ENCODE results near the gene ANKMY2.
"Not testable (repeated sequence)": the region's sequence is repeated elsewhere in the genome, so short reads cannot be mapped to it uniquely, and the experiment has no call there.

ANKMY2 gene

DNA sequence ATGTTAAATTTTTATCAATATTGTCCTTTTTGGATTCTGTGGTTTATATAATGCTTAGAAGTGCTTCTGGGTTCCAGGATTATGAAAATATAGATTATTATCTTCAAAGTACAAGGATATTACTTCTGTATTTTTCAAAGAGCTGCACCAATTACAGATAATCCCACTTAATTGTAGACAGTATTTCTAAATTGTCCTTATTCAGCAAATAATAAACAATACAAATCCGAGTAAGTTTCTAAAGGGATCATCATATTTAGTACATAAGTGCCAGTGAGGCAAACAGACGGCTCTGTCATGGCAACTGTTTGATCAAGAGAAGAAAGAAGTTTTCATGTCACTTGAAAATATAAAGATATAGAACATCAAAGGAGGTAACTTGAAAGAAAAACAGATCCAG, 19.2 kb downstream of the ANKMY2 start:
- DNase-seq (ENCODE audit: low spot score), result no peak

- no peak for DNase-seq (ENCODE audit: low spot score)
Measured at GRCh38 chr7:16619979-16620408, 25.6 kb downstream of the ANKMY2 start.

DNA sequence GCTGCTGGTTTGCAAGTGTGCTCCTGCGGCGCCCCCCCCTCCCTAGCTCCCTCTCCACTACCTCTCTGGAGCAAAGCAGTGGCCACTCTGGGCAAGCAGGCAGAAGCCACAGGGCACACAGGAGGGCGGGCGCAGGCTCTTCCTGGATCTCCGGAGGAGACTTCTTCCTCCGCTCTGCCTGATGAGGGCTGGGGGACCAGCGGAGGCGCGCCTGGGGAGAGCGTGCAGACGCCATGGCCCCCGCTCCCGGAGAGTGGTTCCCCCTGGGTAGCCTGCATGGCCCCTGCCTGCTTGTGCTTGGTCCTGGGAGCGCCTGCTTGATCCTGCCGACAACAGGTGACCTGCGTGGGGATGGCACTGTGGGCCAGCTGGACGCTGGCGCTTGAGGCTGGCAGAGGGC, 29.0 kb downstream of the ANKMY2 start:
- DNase-seq (ENCODE audit: low spot score), result no peak

- no peak for DNase-seq (ENCODE audit: low spot score)
Measured at GRCh38 chr7:16616122-16616521, 29.4 kb downstream of the ANKMY2 start.

GRCh38 chr7:16615228-16615627, 30.3 kb downstream of the ANKMY2 start:
- DNase-seq (ENCODE audit: low spot score), result peak; percentile 18

GRCh38 chr7:16611711-16612110, 33.8 kb downstream of the ANKMY2 start:
- no peak for DNase-seq (ENCODE audit: low spot score)

GRCh38 chr7:16609842-16610450, 35.6 kb downstream of the ANKMY2 start:
- DNase-seq (ENCODE audit: low spot score), result no peak

DNA sequence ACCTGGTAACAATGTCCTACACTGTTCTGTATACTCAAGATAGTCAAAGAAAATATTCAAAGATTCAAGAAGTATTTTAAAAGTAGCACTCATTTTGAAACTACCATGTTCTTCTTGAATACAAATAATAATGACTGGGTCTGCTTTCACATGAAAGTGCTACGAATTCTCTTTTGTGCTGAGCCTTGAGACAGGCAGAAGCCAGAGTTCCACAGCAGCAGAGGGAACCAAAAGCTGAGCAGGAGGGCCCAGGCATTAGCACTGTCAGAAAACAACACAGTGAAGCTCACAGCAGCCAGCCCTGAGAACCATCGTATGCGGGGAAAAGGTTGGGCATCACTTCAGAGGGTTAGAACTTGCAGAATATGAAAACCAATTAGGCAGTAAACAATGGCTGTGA, 38.9 kb downstream of the ANKMY2 start:
- DNase-seq (ENCODE audit: low spot score), result no peak

DNA sequence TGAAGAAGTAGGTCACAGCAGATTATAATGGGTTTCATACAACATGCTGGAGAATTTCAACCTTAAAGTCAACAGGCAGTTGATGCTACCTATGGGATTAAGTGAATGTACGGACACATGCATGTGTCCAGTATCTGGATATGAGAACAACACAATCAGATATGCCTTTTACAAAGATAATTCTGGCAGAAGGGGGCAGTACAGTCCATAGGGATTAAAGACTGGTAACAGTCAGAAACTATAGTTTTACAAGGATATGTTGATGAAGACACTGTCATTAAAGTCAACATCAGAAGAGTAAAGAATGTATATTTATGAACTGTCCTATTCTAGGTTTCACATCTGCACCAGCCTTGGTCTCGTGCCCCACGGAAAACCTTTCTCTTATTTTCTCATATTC, 41.5 kb downstream of the ANKMY2 start:
- DNase-seq (ENCODE audit: low spot score), result no peak

DNA sequence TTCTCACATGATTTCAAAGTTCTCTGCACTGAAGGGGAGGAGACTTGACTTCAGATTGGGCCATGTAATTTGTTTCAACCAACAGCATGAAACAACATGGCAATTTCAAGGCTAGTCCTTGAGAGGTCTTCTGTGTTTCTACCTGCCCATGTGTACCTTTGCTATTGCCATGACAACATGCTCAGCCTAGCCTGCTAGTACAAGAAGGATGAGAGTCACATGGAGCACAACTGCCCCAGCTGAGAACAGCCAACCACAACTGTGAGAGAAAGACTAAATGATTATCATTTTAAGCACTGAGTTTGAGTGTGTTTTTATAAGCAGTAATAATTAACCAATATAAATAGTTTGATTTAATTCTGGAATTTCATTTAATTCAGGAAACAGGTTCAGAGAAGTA, 41.9 kb downstream of the ANKMY2 start:
- DNase-seq (ENCODE audit: low spot score), result no peak

- DNase-seq (ENCODE audit: low spot score), result no peak
Measured at GRCh38 chr7:16599860-16600259, 45.7 kb downstream of the ANKMY2 start.

DNA sequence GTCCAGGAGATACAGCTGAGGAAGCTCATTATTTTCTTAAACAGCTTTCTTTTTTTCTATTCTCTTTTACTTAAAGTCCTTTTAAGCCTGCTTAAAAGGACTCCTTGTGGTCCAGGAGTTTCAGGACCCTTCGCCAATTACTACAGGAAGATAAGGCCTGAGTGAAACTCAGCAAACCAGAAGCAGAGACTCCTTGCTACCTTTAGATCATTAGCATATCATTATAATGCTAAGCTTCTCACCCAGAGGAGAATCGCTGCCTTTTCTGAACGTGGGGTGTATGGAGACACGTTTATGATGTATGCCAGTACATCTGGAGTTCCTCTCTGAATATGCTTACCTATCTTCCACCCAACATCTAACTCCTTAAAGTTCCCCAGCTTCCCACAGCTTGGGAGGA, 47.5 kb downstream of the ANKMY2 start:
- no peak for DNase-seq (ENCODE audit: low spot score)

DNA sequence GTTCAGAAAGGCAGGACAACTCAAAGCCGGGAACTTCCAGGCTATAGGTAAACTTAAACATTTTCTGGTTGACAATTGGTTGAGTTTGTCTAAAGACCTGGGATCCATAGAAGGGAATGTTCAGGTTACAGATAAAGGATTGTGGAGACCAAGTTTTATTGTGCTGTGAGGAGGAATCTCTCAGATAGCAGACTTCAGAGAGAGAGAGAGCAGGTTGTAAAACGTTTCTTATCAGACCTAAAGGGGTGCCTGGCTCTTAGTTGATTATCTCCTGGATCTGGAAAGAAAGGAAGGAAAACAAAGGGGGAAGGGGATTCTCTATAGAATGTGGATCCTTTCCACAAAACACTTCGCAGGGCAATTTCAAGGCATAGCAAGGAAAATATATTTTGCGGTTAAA, 50.0 kb downstream of the ANKMY2 start:
- DNase-seq (ENCODE audit: low spot score), result not testable (repeated sequence)

- no peak for DNase-seq (ENCODE audit: low spot score)
Measured at GRCh38 chr7:16594676-16595075, 50.9 kb downstream of the ANKMY2 start.

DNA sequence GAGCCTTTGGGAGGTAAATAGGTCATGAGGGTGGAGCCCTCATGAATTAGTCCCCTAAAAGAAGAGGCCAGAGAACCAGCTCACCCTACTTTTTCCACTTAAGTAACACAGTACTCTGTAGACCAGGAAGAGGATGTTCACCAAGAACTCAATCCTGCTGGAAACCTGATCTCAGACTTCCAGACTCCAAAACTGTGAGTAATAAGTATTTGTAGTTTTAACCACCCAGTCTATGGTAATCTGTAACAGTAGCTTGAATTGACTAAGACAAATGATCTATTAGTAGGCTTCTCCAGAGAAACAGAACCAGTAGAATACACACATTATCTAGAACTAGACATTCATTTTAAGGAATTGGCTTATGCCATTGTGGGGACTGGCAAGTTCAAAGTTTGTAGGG, 51.5 kb downstream of the ANKMY2 start:
- DNase-seq (ENCODE audit: low spot score), result no peak

- no peak for DNase-seq (ENCODE audit: low spot score)
Measured at GRCh38 chr7:16592395-16592794, 53.2 kb downstream of the ANKMY2 start.

GRCh38 chr7:16590424-16590823, 55.1 kb downstream of the ANKMY2 start:
- DNase-seq (ENCODE audit: low spot score), result no peak

- DNase-seq (ENCODE audit: low spot score), result no peak
Measured at GRCh38 chr7:16589881-16590280, 55.7 kb downstream of the ANKMY2 start.

DNA sequence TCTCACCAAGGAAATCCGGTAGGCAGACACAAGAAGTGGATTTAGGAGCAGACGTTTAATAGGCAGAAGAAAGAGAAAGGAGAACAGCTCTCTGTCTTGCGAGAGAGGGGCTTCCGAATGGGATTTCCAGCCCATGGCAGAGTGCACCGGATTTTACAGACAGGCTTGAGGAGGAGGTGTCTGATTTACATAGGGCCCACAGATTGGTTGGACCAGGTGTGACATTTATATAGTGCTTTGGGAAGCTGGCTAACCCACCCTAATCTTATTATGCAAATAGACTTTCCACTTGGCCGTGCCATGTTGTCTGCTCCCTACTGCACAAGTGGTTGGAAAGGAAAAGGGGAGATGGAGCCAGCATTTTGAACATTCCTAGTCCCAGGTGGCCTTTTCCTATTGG, 57.8 kb downstream of the ANKMY2 start:
- peak; percentile 11 for DNase-seq (ENCODE audit: low spot score)

GRCh38 chr7:16587129-16587528, 58.4 kb downstream of the ANKMY2 start:
- DNase-seq (ENCODE audit: low spot score), result no peak

GRCh38 chr7:16586081-16586874, 59.3 kb downstream of the ANKMY2 start:
- DNase-seq (ENCODE audit: low spot score), result peak; percentile 21

GRCh38 chr7:16585540-16585939, 60.0 kb downstream of the ANKMY2 start:
- DNase-seq (ENCODE audit: low spot score), result no peak

DNA sequence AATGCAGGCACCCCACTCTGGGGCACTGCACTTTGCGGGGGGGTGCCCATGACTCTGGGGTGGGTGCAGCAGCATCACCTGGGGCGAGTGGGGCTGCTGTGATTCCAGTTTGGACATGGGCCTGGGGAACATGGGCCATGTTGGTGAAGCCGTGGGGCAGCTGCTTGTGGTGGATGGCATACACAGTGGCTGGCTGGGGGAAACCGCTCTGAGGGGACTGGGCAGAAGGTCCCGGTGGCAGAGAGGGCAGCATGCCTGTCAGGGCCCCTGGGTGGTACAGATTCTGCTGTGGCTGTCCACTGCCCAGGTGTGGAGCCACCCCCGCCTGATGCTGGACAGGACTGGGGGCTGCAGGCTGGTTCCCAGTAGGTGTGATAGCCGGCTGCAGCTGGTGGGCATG, 61.7 kb downstream of the ANKMY2 start:
- DNase-seq (ENCODE audit: low spot score), result no peak

GRCh38 chr7:16581286-16581685, 64.3 kb downstream of the ANKMY2 start:
- DNase-seq (ENCODE audit: low spot score), result no peak
